22Rv1 (cell line): ENCODE data around the gene LIM2.

ENCODE experiments used
- ZFX ChIP-seq: fragments of 450-650 bp; IDR thresholded peaks from 2 replicates; pipeline ENCODE4 v1.6.1; 2017; ENCODE audit warnings: antibody characterized with exemption, borderline replicate concordance
- TF ChIP-seq, protein P1 (sequence below): fragments of 450-650 bp; IDR thresholded peaks from 2 replicates; pipeline ENCODE4 v1.5.1; 2017; ENCODE audit warnings: mild to moderate bottlenecking

DNA sequence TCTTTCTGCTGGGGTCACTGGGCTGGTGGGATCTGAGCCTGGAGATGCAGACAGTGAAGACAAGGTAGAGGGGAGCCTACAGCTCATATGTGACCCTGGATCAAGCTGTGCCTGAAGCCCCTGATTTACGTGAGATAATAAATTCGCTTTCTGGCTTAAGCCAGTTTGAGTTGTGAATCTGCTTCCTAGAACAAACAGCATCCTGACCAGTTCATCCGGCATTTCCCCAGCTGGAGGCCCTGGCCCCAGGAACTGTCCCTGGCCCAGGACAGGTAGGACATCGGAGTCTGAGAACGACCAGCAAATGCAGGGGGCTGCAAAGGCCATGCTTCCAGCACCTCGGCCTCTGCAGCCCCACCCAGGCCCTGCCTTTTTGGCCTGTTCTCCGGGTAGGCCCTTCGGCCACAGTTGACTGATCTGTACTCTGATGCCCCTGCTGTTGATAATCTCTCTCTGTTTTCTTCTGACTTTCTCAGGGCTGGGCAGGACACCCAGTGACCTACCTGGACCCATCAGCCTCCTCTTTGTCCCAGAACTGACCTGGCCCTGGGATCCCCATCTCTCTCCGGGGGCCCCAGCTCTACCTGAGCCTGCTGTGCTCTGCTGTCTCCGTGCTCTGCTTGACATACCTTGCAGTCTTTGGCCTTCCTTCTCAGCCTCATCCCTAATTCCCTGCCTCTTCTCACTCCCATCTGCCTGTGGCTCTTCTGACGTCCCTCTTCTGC lies 36.3 kb downstream of the LIM2 start:
- TF ChIP-seq, protein P1, sequence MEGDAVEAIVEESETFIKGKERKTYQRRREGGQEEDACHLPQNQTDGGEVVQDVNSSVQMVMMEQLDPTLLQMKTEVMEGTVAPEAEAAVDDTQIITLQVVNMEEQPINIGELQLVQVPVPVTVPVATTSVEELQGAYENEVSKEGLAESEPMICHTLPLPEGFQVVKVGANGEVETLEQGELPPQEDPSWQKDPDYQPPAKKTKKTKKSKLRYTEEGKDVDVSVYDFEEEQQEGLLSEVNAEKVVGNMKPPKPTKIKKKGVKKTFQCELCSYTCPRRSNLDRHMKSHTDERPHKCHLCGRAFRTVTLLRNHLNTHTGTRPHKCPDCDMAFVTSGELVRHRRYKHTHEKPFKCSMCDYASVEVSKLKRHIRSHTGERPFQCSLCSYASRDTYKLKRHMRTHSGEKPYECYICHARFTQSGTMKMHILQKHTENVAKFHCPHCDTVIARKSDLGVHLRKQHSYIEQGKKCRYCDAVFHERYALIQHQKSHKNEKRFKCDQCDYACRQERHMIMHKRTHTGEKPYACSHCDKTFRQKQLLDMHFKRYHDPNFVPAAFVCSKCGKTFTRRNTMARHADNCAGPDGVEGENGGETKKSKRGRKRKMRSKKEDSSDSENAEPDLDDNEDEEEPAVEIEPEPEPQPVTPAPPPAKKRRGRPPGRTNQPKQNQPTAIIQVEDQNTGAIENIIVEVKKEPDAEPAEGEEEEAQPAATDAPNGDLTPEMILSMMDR: no peak
- no peak for TF ChIP-seq ZFX
